Esophagus (tissue), 2 donors: ENCODE measurements around the gene EIF5A2. TPM values are rescaled to one million over a fixed set of nuclear protein-coding genes. Genes with fewer than 3 reads are reported as not detected.
"Not testable (repeated sequence)": the region's sequence is repeated elsewhere in the genome, so short reads cannot be mapped to it uniquely, and the experiment has no call there.

Source experiments
- H3K27ac ChIP-seq, 2 donors: one replicate each; pipeline ENCODE4 v1.5.1; 2013; ENCODE audit warnings: low read depth in 2 of 2, mild to moderate bottlenecking in 2 of 2, inconsistent platforms in 1 of 2, low read length in 1 of 2, moderate library complexity in 1 of 2
- H3K27me3 ChIP-seq, 2 donors: one replicate each; pipeline ENCODE4 v1.6.1; 2013; ENCODE audit warnings: low read length in 2 of 2, control low read depth in 1 of 2, mild to moderate bottlenecking in 1 of 2; ENCODE audit not compliant: insufficient read depth in 2 of 2, control insufficient read depth in 1 of 2
- H3K36me3 ChIP-seq, 2 donors: one replicate each; pipeline ENCODE4 v1.6.1; 2013; ENCODE audit warnings: low read length in 1 of 2; ENCODE audit not compliant: control insufficient read depth in 2 of 2, insufficient read depth in 2 of 2
- H3K4me1 ChIP-seq, 2 donors: one replicate each; pipeline ENCODE4 v1.6.1; 2013; ENCODE audit warnings: low read length in 1 of 2; ENCODE audit not compliant: control insufficient read depth in 2 of 2, insufficient read depth in 2 of 2
- H3K4me3 ChIP-seq, 2 donors: one replicate each; pipeline ENCODE4 v1.5.1; 2013; ENCODE audit warnings: low read length in 2 of 2, mild to moderate bottlenecking in 2 of 2, low read depth in 1 of 2, moderate library complexity in 1 of 2
- H3K9me3 ChIP-seq, 2 donors: one replicate each; pipeline ENCODE4 v1.6.1; 2013; ENCODE audit warnings: mild to moderate bottlenecking in 2 of 2, low read depth in 1 of 2, low read length in 1 of 2, moderate library complexity in 1 of 2; ENCODE audit not compliant: control insufficient read depth in 2 of 2, insufficient read depth in 1 of 2
- WGBS, 2 donors: extraction: QIAGEN DNeasy Blood & Tissue Kit; methylation state at CpG; one replicate each; pipeline ENCODE4 v1.1.7; 2013; 5-methylcytosine and 5-hydroxymethylcytosine counted together
- polyA plus RNA-seq, 2 donors: library from polyadenylated mRNA; stranded (reverse); fragments of 200-250 nt; gene quantifications; one replicate each; pipeline ENCODE4 v1.2.3, GENCODE V29; 2013
- donor health status: healthy with polysubstance abuse.
- donor health status: Bipolar disorder and iron deficiency.

EIF5A2 gene
- polyA plus RNA-seq, 2 donors, result 0.22 to 0.73 TPM

DNA sequence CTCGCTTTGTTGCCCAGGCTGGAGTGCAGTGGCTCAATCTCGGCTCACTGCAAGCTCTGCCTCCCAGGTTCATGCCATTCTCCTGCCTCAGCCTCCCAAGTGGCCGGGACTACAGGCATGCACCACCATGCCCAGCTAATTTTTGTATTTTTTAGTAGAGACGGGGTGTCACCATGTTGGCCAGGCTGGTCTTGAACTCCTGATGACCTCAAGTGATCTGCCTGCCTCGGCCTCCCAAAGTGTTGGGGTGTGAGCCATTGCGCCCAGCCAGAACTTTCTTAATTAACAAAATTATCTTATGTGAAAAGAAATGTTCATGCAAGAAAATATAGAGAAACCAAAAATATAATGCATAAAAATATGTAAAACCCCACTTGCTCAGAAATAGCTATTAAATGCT lies 31.1 kb downstream of the EIF5A2 start:
- H3K9me3 ChIP-seq, H3K27me3 ChIP-seq, H3K4me3 ChIP-seq, H3K36me3 ChIP-seq, H3K4me1 ChIP-seq, H3K27ac ChIP-seq: not testable (repeated sequence)
- 90 to 96% methylated on average over 6 of the region's 6 CpGs for WGBS, 2 donors

DNA sequence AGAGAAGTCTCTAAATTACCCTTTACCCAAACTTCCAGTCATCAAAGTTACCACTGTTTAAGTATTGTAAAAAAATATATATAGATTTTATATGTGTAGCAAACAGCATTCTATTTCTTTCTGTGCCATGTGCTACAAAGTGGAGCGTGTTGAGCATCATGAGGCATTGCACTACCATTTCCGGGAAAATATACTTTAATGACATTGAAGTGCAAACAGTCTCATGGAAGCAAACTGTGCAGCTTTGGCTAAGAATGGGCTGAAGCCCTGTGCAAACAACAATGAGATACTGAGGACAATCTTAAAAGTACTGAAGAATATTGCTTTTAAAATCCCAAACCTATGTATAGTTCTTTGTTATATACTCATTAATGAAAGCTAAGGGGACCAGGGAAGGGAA lies 31.9 kb downstream of the EIF5A2 start:
- 64 to 82% methylated on average over 2 of the region's 2 CpGs for WGBS, 2 donors
- no peaks in the 10 kb centered on the region for H3K4me1 ChIP-seq
- no peak overlapping the region for H3K4me3 ChIP-seq
- H3K27ac ChIP-seq, result no peak overlapping the region
- no peaks in the 10 kb centered on the region for H3K36me3 ChIP-seq
- H3K27me3 ChIP-seq, result no peaks in the 10 kb centered on the region
- H3K9me3 ChIP-seq, result no peaks in the 10 kb centered on the region

DNA sequence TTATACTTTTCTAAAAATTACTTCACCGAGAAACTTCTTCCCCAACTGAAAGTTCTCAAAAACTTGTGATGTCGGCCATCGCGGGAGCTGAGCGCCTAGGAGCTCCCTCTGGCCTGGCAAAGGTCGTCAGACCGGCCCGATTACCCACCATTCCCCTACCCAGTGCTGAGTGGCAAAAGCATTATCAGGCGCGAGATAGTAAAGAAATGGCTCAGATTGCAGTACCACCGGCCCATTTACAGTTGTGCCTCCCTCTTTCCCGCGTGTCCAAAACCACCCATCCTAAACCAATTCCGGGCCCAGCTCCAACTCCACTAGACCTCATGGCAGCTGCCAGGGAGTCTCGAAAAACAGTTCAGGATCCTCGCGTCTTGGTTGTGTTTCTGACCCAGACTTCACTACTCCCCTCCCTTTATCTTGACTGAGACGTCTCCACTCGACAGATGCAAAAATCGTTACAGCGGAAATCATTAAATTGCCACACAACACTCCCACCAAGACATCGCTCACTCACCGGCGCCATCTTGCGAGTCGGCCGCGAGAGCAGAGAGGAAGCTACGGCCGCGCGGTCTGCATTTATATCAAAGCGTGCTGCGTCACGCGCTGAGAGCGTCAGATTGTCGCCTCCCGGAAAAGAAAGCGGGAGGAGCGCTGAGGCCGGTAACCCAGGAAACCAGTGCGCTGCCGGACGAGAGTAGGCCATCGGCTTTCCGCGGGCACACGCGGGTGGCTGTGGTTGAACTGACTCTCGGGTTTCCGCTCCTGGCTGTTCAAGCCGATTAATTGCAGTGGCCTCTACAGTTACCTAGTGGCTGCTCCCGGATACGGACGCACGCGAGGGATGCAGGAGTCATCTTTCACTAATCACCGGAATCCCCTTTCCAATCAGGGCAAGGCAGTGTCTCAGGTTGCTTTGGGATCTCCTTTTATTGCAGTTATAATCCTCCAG lies 38.5 kb downstream of the EIF5A2 start, which contains the start of gene RPL22L1:
TSS of gene RPL22L1 (minus strand) at position 551 of the 949 bp plus-strand sequence. CDS start at position 523, 28 bp downstream.
- H3K27ac ChIP-seq, result peak within 1 kb of the TSS; percentile 82 to 93
- WGBS, 2 donors, result 0 to 1% methylated on average over 59 of the region's 59 CpGs
- no peaks in the 10 kb centered on the region for H3K4me1 ChIP-seq
- peaks cover 3 to 4% of the 10 kb centered on the region in 2 donors for H3K36me3 ChIP-seq
- H3K9me3 ChIP-seq, result no peaks in the 10 kb centered on the region
- peak within 1 kb of the TSS; percentile 78 to 83 for H3K4me3 ChIP-seq
- no peaks in the 10 kb centered on the region for H3K27me3 ChIP-seq

DNA sequence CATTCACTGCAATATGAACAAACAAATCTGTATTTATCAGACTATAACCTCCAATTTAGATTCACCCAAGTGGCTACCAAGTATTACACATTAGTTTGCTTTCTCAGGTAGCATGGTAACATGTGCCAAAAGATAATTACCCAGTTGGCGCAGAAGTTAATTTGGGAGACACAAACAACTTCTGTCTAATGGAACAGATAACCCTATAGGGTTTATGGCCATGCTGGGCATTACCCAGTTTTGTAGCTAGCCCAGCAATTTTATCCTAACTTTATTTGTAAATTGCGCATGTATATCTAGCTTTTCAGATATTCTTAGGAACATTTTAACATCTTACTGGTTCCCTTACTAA lies 39.2 kb downstream of the EIF5A2 start:
- no peaks in the 10 kb centered on the region for H3K27me3 ChIP-seq
- peaks cover 3 to 4% of the 10 kb centered on the region in 2 donors for H3K36me3 ChIP-seq
- no peak overlapping the region for H3K27ac ChIP-seq
- 10 to 21% methylated on average over 2 of the region's 2 CpGs for WGBS, 2 donors
- H3K4me3 ChIP-seq, result peak overlapping the region in 1 of 2 donors; percentile 83
- no peaks in the 10 kb centered on the region for H3K9me3 ChIP-seq
- H3K4me1 ChIP-seq, result no peaks in the 10 kb centered on the region

DNA sequence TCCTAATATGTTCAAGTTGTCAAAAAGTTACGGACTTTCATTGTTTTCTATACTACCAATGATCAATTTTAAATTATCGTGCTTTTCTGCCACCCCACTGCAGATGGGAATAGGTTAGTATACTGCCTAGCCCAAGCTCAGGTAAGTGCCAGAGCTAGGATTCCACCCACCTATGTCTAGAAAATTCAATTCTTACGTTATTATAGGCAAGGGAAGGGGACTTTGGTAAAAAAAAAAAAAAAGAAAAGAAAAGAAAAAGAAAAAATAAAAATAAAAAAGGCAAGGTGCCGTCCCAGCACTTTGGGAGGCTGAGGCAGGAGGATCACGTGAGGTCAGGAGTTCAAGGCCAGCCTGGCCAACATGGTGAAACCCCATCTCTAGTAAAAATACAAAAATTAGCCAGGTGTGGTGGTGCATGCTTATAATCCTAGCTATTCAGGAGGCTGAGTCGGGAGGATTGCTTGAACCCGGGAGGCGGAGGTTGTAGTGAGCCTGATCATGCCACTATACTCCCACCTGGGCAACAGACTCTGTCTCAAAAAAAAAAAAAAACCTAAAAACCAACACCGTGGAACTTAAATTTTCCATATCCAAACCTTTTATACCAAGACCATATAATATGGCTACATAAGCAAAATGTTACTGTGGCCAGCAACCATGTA lies 39.7 kb downstream of the EIF5A2 start:
- H3K27ac ChIP-seq, result no peak overlapping the region

DNA sequence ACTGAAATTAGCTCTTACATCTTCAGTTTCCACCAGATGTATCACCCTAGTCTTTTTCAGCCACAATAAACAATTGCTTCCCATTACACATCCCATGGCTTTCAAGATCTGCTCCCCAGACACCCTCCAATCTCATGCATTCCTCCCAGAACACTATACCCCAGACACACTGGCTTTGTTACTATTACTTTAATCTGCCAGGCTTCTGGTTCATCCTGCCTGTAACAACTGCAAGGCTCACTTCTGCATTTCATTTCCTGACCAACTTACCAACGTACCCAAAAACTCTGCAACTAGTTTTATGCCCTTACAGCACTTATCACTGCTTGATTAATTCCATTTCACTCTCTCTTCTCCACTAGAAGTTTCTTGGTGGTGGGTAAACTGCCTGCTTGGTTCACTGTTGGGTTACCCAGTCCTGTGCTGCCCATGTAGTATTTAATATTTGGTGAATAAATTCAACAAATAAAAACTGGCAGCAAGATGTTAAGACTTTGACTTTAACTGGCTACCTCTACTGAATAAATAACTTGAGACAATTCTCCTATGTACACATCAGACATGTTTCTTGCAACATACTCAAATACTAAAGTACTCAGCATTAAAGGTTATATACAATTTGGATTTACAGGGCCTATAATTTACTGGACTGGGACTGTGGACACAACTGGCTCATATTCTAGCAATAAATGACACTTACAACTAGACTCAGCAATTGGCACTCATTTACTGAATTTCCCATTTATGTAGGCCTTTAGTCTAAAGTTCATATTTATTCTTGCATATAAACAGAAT lies 41.1 kb downstream of the EIF5A2 start:
- Histone ChIP-seq H3K9me3 (no peaks in the 10 kb centered on the region), H3K27ac (no peak overlapping the region), H3K4me1 (no peaks in the 10 kb centered on the region), H3K36me3 (peaks cover 3 to 4% of the 10 kb centered on the region in 2 donors), H3K4me3 (no peak overlapping the region), H3K27me3 (no peaks in the 10 kb centered on the region)
- WGBS, 2 donors, result 42 to 51% methylated on average over 1 of the region's 1 CpG

More for the DNA sequence above, 39.7 kb downstream of the EIF5A2 start:
- Histone ChIP-seq H3K4me3 (peak overlapping the region in 1 of 2 donors; percentile 83), H3K4me1 (no peaks in the 10 kb centered on the region), H3K36me3 (peaks cover 3 to 4% of the 10 kb centered on the region in 2 donors), H3K27me3 (no peaks in the 10 kb centered on the region), H3K9me3 (no peaks in the 10 kb centered on the region)
- WGBS, 2 donors, result 69 to 71% methylated on average over 9 of the region's 9 CpGs

DNA sequence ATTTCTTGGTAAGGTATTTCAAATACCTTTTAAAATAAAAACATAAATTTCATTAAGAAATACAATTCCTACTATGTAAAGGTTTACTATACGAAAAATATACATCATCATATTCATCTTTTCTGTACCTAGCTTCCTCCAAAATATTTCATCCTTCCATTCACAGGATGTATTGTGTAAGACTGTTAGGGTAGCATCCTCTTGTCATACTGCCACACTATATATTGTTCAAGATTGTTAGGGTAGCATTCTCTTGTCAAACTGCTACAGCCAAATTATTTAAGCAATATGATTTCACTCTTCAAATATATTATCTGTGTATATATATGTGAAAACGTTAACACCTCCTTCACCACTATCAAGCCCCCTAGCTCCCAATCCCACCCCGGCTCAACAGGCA lies 41.9 kb downstream of the EIF5A2 start:
- Histone ChIP-seq H3K27ac (no peak overlapping the region), H3K9me3 (no peaks in the 10 kb centered on the region), H3K27me3 (no peaks in the 10 kb centered on the region), H3K36me3 (peaks cover 3 to 4% of the 10 kb centered on the region in 2 donors), H3K4me3 (no peak overlapping the region), H3K4me1 (no peaks in the 10 kb centered on the region)
- WGBS, 2 donors, result 82 to 86% methylated on average over 3 of the region's 3 CpGs

DNA sequence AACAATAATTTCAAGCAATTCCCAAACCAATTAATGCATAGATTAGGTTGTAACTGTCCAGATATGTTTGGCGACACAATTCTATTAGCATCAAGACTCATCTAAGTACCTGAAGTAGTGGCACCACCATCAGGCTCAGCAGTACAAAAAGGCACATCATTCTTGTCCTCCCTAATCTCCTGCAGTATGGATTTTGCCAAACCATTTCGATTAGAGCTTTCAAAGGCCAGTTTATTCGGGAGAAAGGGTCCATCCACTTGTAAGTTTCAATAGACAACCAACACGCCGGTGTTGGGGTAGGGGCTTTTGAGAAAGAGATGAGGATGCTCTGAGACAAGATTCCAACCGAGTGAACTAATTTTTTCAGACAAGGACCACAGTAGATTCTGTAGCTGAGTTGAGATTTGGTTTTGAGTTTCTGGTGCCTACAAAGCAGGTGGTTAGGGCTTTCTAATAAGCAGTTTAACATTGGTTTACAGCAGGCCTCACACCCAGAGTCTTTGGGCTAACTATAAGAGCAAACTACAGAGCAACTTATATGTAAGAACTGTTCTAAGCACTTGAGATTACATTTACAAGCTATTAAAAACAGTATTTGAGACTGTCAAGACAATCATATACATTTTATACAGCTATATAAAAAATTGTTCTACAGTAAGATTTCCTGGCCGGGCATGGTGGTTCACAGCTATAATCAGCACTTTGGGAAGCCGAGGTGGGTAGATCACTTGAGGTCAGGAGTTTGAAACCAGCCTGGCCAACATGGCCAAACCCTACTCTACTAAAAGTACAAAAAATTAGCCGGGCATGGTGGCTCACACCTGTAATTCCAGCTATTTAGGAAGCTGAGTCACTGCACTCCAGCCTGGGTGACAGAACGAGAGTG lies 43.0 kb downstream of the EIF5A2 start:
- Histone ChIP-seq H3K4me1 (no peaks in the 10 kb centered on the region), H3K36me3 (peaks cover 3 to 4% of the 10 kb centered on the region in 2 donors), H3K4me3 (no peak overlapping the region), H3K27ac (no peak overlapping the region), H3K9me3 (no peaks in the 10 kb centered on the region), H3K27me3 (no peaks in the 10 kb centered on the region)
- WGBS, 2 donors, result 81 to 83% methylated on average over 10 of the region's 10 CpGs
